ENCODE results near the gene SIRT6.
"Not testable (repeated sequence)": the region's sequence is repeated elsewhere in the genome, so short reads cannot be mapped to it uniquely, and the experiment has no call there.

The SIRT6 gene

GRCh38 chr19:4182084-4182810 is at the start of gene SIRT6, which contains the start of gene ANKRD24:
Gene SIRT6 (minus strand): TSS chr19:4182563. CDS start chr19:4182539, 24 bp downstream.
Gene ANKRD24 (plus strand): TSS chr19:4182689. CDS start chr19:4186426, 3,737 bp downstream.
- DNase-seq: peak; percentile 95 to 96

GRCh38 chr19:4232139-4232538 is 49.8 kb upstream of the SIRT6 start:
- DNase-seq: not testable (repeated sequence)

GRCh38 chr19:4231521-4231920 is 49.2 kb upstream of the SIRT6 start:
- DNase-seq: not testable (repeated sequence)

GRCh38 chr19:4230237-4230636 is 47.9 kb upstream of the SIRT6 start:
- not testable (repeated sequence) for DNase-seq

- DNase-seq: peak; percentile 23 to 57
Measured at GRCh38 chr19:4229179-4229931, 47.0 kb upstream of the SIRT6 start, which contains the start of gene EBI3. Gene EBI3 (plus strand): TSS chr19:4229523. CDS start chr19:4229551, 28 bp downstream.

GRCh38 chr19:4228765-4229178 is 46.4 kb upstream of the SIRT6 start:
- no peak for DNase-seq

- DNase-seq: no peak
Measured at GRCh38 chr19:4227771-4228170, 45.4 kb upstream of the SIRT6 start.

GRCh38 chr19:4225885-4226284 is 43.5 kb upstream of the SIRT6 start:
- no peak for DNase-seq

- no peak for DNase-seq
Measured at GRCh38 chr19:4224470-4224869, 42.1 kb upstream of the SIRT6 start.

- no peak for DNase-seq
Measured at GRCh38 chr19:4220188-4220587, 37.8 kb upstream of the SIRT6 start.

- not testable (repeated sequence) for DNase-seq
Measured at GRCh38 chr19:4218523-4218922, 36.2 kb upstream of the SIRT6 start.

- DNase-seq: no peak
Measured at GRCh38 chr19:4217429-4218264, 35.3 kb upstream of the SIRT6 start.

- DNase-seq: no peak
Measured at GRCh38 chr19:4216846-4217245, 34.5 kb upstream of the SIRT6 start.

GRCh38 chr19:4215807-4216206 is 33.4 kb upstream of the SIRT6 start:
- DNase-seq: no peak

- DNase-seq: no peak
Measured at GRCh38 chr19:4213116-4213515, 30.8 kb upstream of the SIRT6 start.

GRCh38 chr19:4210166-4210731 is 27.9 kb upstream of the SIRT6 start:
- DNase-seq: no peak

GRCh38 chr19:4208385-4209094 is 26.2 kb upstream of the SIRT6 start:
- DNase-seq: no peak

GRCh38 chr19:4206818-4207484 is 24.6 kb upstream of the SIRT6 start:
- no peak for DNase-seq

- no peak for DNase-seq
Measured at GRCh38 chr19:4201798-4202197, 19.4 kb upstream of the SIRT6 start.

GRCh38 chr19:4200940-4201542 is 18.7 kb upstream of the SIRT6 start:
- no peak for DNase-seq

- DNase-seq: no peak
Measured at GRCh38 chr19:4199699-4200293, 17.4 kb upstream of the SIRT6 start.

All from stimulated activated CD4-positive, alpha-beta T cell treated with anti-CD3 and anti-CD28 coated beads, Interleukin-4, amount 100 ng/mL, for 4 hours (primary cell).